Immature natural killer cell (primary cell): ENCODE data around the gene SPSB2. TPM values are rescaled to one million over a fixed set of nuclear protein-coding genes. Genes with fewer than 3 reads are reported as not detected.
"Not testable (repeated sequence)": the region's sequence is repeated elsewhere in the genome, so short reads cannot be mapped to it uniquely, and the experiment has no call there.

Experiments
- DNase-seq, 3 donors: peaks; one replicate each; pipeline ENCODE4 v3.0.0; 2022; ENCODE audit warnings: mixed read lengths in 1 of 3
- H3K27ac Mint-ChIP-seq, 6 donors: one replicate each; pipeline ENCODE4 v1.8.0; 2020; ENCODE audit warnings: mixed read lengths in 6 of 6, mild to moderate bottlenecking in 5 of 6, inconsistent platforms in 4 of 6, moderate library complexity in 3 of 6
- H3K27me3 Mint-ChIP-seq, 3 donors: one replicate each; pipeline ENCODE4 v1.8.0; 2020 to 2021; ENCODE audit warnings: low read depth in 3 of 3, mild to moderate bottlenecking in 3 of 3, mixed read lengths in 3 of 3, moderate library complexity in 3 of 3, inconsistent platforms in 1 of 3
- H3K36me3 Mint-ChIP-seq, 3 donors: one replicate each; pipeline ENCODE4 v1.8.0; 2020; ENCODE audit warnings: mixed read lengths in 3 of 3, inconsistent platforms in 2 of 3, mild to moderate bottlenecking in 2 of 3
- H3K4me1 Mint-ChIP-seq, 2 donors: one replicate each; pipeline ENCODE4 v1.8.0; 2020; ENCODE audit warnings: inconsistent platforms in 2 of 2, mild to moderate bottlenecking in 2 of 2, mixed read lengths in 2 of 2, moderate library complexity in 1 of 2
- H3K4me3 Mint-ChIP-seq, 5 donors: one replicate each; pipeline ENCODE4 v1.8.0; 2020; ENCODE audit warnings: mild to moderate bottlenecking in 5 of 5, mixed read lengths in 5 of 5, inconsistent platforms in 3 of 5, moderate library complexity in 3 of 5
- H3K9me3 Mint-ChIP-seq, 6 donors: one replicate each; pipeline ENCODE4 v1.8.0; 2020; ENCODE audit warnings: mild to moderate bottlenecking in 6 of 6, mixed read lengths in 6 of 6, inconsistent platforms in 4 of 6, moderate library complexity in 3 of 6
- polyA plus RNA-seq, 3 donors: library from polyadenylated mRNA; unstranded; fragments of 300-500 nt; fragmentation: Illumina TruSeq; gene quantifications; one replicate each; pipeline ENCODE4 v1.2.3, GENCODE V29; 2021

The SPSB2 gene
- polyA plus RNA-seq, 3 donors from 2014 or later: 11.2 to 17.0 (median 11.4) TPM

- Mint-ChIP-seq H3K9me3 (no peaks in the 10 kb centered on the region), H3K4me1 (peaks cover 12 to 13% of the 10 kb centered on the region in 2 donors), H3K4me3 (peak overlapping the region; percentile 83 to 87 (median 85)), H3K27me3 (peaks cover 0 to 7% (median 2%) of the 10 kb centered on the region in 3 donors), H3K36me3 (no peaks in the 10 kb centered on the region), H3K27ac (peak overlapping the region; percentile 91 to 96 (median 92))
- DNase-seq: peak; percentile 98 to 99 (median 98)
Measured at GRCh38 chr12:6890789-6891645, 17.9 kb upstream of the SPSB2 start.

- H3K36me3 Mint-ChIP-seq, H3K27me3 Mint-ChIP-seq, DNase-seq, H3K9me3 Mint-ChIP-seq: not testable (repeated sequence)
- peaks cover 12 to 13% of the 10 kb centered on the region in 2 donors for H3K4me1 Mint-ChIP-seq
- H3K4me3 Mint-ChIP-seq: peak overlapping the region; percentile 83 to 87 (median 85)
- H3K27ac Mint-ChIP-seq: peak overlapping the region in 4 of 6 donors; percentile 17 to 92 (median 88)
Measured at GRCh38 chr12:6889775-6890573, 16.9 kb upstream of the SPSB2 start.

- not testable (repeated sequence) for H3K9me3 Mint-ChIP-seq, H3K27ac Mint-ChIP-seq, H3K36me3 Mint-ChIP-seq, H3K4me3 Mint-ChIP-seq, H3K27me3 Mint-ChIP-seq, DNase-seq
- H3K4me1 Mint-ChIP-seq: peaks cover 12 to 13% of the 10 kb centered on the region in 2 donors
Measured at GRCh38 chr12:6888794-6889193, 15.7 kb upstream of the SPSB2 start.

- Mint-ChIP-seq H3K9me3 (no peaks in the 10 kb centered on the region), H3K4me1 (peaks cover 12 to 13% of the 10 kb centered on the region in 2 donors), H3K27me3 (peaks cover 0 to 6% (median 2%) of the 10 kb centered on the region in 3 donors), H3K4me3 (no peak overlapping the region), H3K36me3 (peaks cover 0 to 9% (median 4%) of the 10 kb centered on the region in 3 donors), H3K27ac (peak overlapping the region in 1 of 6 donors; percentile 34)
- no peak for DNase-seq
Measured at GRCh38 chr12:6888360-6888759, 15.3 kb upstream of the SPSB2 start.

- Mint-ChIP-seq H3K4me3 (no peak overlapping the region), H3K36me3 (peaks cover 0 to 10% (median 4%) of the 10 kb centered on the region in 3 donors), H3K4me1 (peaks cover 12 to 13% of the 10 kb centered on the region in 2 donors), H3K27me3 (peaks cover 0 to 6% (median 0%) of the 10 kb centered on the region in 3 donors), H3K27ac (no peak overlapping the region), H3K9me3 (no peaks in the 10 kb centered on the region)
- no peak for DNase-seq
Measured at GRCh38 chr12:6887460-6887859, 14.4 kb upstream of the SPSB2 start.

GRCh38 chr12:6886206-6886999, 13.3 kb upstream of the SPSB2 start:
- not testable (repeated sequence) for H3K27ac Mint-ChIP-seq, H3K9me3 Mint-ChIP-seq, H3K4me3 Mint-ChIP-seq, DNase-seq, H3K4me1 Mint-ChIP-seq, H3K36me3 Mint-ChIP-seq, H3K27me3 Mint-ChIP-seq

- H3K4me1 Mint-ChIP-seq: no peaks in the 10 kb centered on the region
- no peak overlapping the region for H3K27ac Mint-ChIP-seq
- no peaks in the 10 kb centered on the region for H3K27me3 Mint-ChIP-seq
- peaks cover 0 to 10% (median 4%) of the 10 kb centered on the region in 3 donors for H3K36me3 Mint-ChIP-seq
- H3K9me3 Mint-ChIP-seq: no peaks in the 10 kb centered on the region
- DNase-seq: no peak
- no peak overlapping the region for H3K4me3 Mint-ChIP-seq
Measured at GRCh38 chr12:6884539-6884938, 11.4 kb upstream of the SPSB2 start.

GRCh38 chr12:6883683-6884082, 10.6 kb upstream of the SPSB2 start:
- Mint-ChIP-seq H3K27ac (no peak overlapping the region), H3K36me3 (peaks cover 0 to 10% (median 4%) of the 10 kb centered on the region in 3 donors), H3K9me3 (no peaks in the 10 kb centered on the region), H3K27me3 (no peaks in the 10 kb centered on the region), H3K4me1 (no peaks in the 10 kb centered on the region), H3K4me3 (no peak overlapping the region)
- DNase-seq: no peak

GRCh38 chr12:6883252-6883651, 10.1 kb upstream of the SPSB2 start:
- H3K27me3 Mint-ChIP-seq: no peaks in the 10 kb centered on the region
- peaks cover 0 to 10% (median 4%) of the 10 kb centered on the region in 3 donors for H3K36me3 Mint-ChIP-seq
- no peaks in the 10 kb centered on the region for H3K4me1 Mint-ChIP-seq
- no peak overlapping the region for H3K4me3 Mint-ChIP-seq
- no peak overlapping the region for H3K27ac Mint-ChIP-seq
- DNase-seq: no peak
- no peaks in the 10 kb centered on the region for H3K9me3 Mint-ChIP-seq

- H3K4me3 Mint-ChIP-seq, H3K27ac Mint-ChIP-seq, DNase-seq, H3K9me3 Mint-ChIP-seq, H3K4me1 Mint-ChIP-seq, H3K27me3 Mint-ChIP-seq: not testable (repeated sequence)
- peaks cover 4 to 11% (median 4%) of the 10 kb centered on the region in 3 donors for H3K36me3 Mint-ChIP-seq
Measured at GRCh38 chr12:6879824-6880223, 6.7 kb upstream of the SPSB2 start.

GRCh38 chr12:6874015-6874368, 889 bp upstream of the SPSB2 start:
- Mint-ChIP-seq H3K4me1 (peaks cover 36 to 41% of the 10 kb centered on the region in 2 donors), H3K27ac (peak overlapping the region; percentile 59 to 94 (median 88)), H3K36me3 (peaks cover 4 to 17% (median 8%) of the 10 kb centered on the region in 3 donors), H3K4me3 (peak overlapping the region; percentile 86 to 92 (median 91))
- not testable (repeated sequence) for H3K9me3 Mint-ChIP-seq, H3K27me3 Mint-ChIP-seq, DNase-seq

- peaks cover 3 to 17% (median 8%) of the 10 kb centered on the region in 3 donors for H3K36me3 Mint-ChIP-seq
- peaks cover 48 to 53% of the 10 kb centered on the region in 2 donors for H3K4me1 Mint-ChIP-seq
- peak; percentile 84 to 86 (median 85) for DNase-seq
- H3K9me3 Mint-ChIP-seq: no peaks in the 10 kb centered on the region
- H3K27ac Mint-ChIP-seq: peak overlapping the region; percentile 59 to 91 (median 90)
- peak overlapping the region; percentile 88 to 92 (median 91) for H3K4me3 Mint-ChIP-seq
- peaks cover under 1 to 4% (median 4%) of the 10 kb centered on the region in 3 donors for H3K27me3 Mint-ChIP-seq
Measured at GRCh38 chr12:6872073-6873048, 742 bp downstream of the SPSB2 start.
